ENCODE results near the gene LPIN2.

- no peak for TF ChIP-seq EZH2phosphoT487 (IDR thresholded peaks at IDR 0.05; ENCODE audit: insufficient read depth, low read depth)
- TF ChIP-seq EZH2 (IDR thresholded peaks at IDR 0.05; ENCODE audit: insufficient read depth, poor library complexity, severe bottlenecking) = no peak
Observed at GRCh38 chr18:2992995-2993877, 19.7 kb downstream of the LPIN2 start.
